NCI-H526 treated with DMSO at 0.1 percent for 48 hours (cell line): ENCODE results near the gene TAB2.

Source experiments
- DNase-seq: peaks from one replicate; lab custom pipeline; 2025; lab: John Stamatoyannopoulos, UW

Gene TAB2

DNA sequence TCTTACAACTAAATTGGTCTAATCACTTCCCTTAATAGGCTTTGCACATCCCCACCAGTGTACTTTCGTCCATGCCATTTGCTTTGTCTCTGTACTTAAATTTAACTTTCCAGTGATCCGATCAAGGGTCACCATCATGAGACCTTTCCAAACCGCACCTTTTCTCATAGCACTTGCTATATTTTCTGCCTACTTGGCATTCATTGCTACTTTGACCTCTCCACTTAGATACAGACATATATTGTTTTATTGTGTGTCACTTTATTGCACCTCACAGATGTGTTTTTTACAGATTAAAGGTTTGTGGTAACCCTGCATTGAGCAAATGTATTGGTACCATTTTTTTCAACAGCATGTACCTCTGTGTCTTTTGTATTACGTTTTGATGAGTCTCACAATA lies 97.3 kb downstream of the TAB2 start:
- DNase-seq, result no peak

DNA sequence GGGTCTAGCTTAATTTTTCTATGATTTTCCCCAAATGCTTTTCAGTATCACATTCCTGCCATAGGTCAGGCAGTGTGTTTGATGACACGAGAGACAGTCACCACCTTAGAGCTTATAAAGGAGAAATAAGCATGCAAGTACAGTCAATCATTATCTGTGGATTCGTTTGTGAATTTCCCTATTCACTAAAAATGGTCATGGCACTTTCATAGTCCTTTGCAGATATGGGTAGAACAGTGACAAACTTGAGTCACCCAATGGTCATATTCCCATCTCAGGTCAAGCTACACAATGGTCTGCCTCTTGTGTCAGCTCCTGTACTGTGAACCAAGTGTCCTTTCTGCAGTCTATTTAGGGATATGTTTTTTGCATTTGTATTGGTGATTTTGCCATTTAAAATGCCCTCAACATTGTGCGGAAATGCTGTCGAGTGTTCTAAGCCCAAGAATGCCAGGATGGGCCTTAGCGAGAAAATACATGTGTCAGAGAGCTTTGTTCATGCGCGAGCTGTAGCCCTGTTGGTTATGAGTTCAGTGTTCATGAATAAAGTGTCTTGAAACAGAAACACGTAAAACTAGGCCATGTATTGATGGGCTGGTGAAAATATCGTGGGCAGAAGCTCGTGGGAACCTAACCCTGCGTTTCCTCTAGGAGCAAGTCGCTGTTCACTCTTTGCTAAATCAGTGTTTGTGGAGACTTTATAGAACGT lies 102.3 kb downstream of the TAB2 start:
- no peak for DNase-seq

DNA sequence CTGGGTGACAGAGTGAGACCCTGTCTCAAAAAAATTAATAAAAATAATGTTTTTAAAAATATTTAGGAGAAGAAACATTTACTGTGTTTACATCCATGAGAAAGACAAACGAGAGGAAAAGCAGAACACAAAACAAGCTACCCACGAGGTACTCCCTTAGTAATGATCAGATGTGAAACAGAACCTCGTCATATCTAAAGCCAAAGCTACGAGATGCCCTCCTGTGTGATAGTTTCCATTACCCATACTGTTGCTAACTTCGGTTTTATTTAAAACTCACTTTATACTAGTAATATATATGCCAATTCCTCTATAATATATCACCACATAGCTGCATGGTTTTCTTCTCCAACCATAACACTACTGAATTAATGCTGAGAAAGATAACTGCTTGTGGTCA lies 103.6 kb downstream of the TAB2 start:
- DNase-seq, result no peak

DNA sequence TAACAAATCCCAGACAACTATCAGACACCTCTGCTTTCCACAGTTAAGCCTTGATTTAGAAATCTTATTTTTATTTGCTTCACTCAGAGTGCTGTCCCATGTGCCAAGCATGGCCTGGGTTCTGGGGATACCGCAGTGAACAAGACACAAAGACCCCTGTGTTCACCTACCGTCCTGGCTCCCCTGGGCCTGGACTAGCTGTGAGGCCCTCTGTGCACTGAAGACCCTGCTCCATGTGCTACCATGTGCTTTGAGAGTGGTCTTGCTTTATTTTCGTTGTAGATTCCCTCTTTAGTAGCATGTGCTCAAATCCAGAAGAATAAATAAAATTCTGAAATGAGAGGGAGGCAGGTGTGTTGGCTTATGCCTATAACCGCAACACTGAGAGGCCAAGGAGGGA lies 105.1 kb downstream of the TAB2 start:
- DNase-seq, result no peak

DNA sequence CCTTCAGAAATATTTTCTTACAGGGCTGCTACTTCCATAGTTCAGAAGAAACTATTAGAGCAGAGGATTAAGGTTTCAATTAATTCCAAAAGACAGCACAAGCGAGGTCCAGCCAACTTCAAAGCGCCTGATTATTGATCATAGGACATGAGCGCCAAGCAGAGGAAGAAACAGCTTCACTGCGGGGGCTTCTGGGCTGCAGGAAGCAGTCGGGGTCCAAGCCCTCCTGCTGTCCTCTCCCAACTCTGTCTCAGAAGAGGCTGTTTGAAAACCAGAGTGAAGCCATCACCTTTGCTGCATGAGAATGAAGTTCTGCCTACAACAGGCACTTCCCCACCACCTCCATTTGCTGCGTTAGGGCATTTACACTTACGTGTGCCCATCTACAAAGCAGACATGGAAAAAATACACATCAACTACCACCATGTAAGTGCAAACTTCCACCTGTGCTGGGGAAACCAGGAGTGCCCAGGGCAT lies 106.5 kb downstream of the TAB2 start:
- no peak for DNase-seq

DNA sequence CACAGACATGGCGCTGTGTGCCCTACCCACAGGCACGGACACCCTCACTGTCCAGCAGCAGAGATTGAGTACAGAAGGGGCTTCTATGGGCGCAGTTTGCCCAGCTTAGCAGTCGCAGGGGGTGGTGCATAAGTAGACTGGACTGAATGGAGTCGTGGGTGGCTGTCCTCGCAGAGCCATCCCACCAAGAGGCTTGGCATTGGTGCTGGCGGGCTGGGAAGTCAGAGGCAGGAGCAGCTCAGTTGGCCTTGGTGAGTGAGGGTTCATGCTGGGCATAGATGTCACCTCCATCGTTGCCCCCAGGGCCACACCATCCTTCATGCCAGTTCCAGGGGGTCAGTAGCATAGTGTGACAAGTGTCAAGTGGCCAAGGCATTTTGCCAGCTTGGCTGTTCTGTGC lies 107.7 kb downstream of the TAB2 start:
- no peak for DNase-seq

DNA sequence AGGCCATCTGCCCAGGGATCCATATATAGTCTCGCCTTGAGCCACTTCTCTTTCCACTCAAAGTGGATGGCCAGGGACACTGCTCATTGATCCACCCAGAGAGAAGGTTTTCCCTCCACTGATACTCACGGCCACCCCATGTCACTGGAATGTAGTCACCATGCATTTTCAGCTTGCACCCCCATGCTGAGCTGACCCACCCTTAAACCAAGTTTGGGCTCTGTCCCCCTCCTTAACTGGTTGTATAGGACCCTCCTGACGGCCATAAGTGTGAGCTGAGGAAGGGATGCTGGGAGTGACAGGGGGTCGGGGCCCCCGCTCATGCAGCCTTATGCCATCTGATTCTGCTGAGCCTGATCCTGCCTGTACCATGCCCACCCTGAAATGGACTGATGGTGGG lies 108.2 kb downstream of the TAB2 start:
- DNase-seq, result no peak

DNA sequence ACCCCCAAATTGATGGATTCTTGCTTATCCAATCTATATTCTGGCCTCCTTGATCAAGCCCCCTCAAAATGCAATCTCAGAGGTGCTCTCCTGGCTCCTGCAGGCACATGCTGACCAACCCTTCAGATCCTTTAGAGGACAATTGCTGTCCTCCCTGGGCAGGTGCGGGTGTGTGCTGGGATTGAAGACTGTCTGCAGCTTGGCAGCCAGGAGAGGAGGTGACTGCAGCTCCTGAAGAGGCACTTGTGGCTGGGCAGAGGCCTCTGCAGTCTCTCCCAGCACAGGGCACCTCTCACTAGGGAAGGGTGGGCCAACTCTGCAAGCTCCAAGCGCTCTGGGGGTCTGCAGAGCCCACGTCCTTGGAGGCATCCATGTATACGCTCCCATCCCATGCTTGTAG lies 111.1 kb downstream of the TAB2 start:
- DNase-seq, result no peak

DNA sequence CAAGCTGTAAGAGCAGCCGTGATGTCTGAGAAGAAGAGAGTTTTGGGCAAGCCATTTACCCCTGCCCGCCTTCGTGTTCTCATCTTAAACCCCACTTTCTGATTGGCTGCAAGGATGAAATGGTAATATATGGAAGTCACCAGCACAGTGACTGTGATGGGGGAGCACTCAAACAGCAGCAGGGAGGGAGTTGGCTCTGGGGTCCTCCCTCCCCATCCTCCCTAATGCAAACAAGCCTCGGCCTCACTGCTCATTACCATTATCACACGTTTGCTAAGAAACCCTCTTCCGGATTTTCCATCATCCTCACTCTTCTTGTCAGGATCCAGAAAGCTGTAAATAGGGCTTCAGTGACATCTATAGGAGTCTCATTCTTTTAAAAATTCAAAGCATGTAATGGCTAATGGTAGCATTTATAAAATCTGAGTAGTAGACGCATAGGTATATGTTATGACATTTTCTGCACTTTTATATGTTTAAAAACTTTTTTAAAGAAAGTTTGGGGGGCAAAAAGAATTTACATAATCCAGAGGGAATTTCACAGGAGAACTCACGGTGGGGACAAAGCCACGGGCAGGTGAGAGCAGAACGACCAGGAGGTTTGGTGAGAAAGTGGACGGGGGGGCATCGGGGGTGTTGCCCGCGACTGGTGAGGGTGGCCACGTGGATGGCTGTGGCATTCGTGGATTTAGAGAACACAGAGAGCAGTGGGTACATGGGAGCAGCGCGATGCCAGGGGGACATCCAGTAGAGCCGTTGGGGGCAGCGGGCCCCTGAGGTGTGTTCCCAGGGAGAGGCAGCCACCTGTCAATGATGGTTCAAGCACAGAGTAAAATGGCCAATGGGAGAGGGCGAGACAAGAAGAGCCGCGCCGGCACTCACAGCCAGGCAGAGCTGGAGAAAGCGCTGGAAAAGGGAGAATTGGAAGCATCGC lies 112.2 kb downstream of the TAB2 start:
- DNase-seq, result no peak

DNA sequence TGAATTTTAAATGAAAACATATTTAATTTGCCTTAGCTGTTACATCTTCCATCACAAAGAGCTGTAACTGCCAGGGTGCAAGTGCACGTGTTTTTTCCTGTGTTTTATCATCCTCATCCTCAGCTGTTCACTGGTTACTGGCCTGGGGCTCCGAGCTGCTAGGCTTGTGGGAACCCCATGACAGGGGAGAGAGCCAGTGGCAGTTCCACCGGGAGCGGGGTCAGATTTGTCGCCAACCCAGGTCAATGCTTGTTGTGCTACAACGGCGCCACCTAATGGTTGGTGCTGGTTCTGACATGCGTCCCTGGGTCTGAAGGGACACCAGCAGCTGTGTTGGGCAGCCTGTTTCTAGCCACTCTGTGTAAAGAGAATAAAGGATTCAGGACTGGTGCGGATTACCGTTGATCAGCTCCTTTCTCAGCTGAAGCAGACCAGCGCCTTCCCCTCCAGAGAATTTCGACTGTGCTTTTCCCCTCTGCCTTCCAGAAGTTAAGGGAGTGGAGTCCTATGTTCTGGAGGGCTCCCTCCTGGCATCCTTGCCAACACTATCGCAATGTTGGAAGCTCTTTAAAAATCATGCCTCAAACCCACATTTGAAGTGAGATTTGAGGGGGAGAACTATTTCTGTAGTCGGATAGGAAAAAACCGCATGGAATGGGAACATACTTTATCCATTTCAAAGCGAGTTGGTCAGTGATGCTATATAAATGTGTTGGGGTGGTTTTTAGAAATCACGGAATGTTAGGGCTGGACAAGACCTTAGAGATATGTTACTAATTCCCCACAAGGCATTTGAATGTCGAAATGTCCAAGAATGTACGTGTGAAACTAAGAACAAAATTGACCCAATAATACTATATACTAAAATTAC lies 114.6 kb downstream of the TAB2 start:
- DNase-seq, result peak; percentile 50

DNA sequence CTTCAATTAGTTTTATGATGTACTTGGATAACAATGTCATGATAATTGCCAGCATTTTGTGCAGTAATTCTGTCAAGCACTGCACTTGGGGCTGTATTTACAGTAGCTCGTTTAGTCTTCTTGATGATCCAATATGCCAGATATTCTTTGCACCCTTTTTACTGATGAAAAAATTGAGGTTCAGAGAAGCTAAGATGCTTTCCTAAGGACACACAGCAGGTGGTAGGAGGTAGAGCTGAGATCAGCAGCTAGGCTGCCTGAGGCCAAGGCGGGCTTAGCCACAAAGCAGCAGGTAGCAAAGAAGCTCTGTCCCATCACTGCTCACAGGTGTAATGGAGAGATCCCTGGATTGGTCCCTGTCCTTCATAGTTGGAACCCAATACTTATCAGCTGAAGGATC lies 115.9 kb downstream of the TAB2 start:
- DNase-seq, result no peak

DNA sequence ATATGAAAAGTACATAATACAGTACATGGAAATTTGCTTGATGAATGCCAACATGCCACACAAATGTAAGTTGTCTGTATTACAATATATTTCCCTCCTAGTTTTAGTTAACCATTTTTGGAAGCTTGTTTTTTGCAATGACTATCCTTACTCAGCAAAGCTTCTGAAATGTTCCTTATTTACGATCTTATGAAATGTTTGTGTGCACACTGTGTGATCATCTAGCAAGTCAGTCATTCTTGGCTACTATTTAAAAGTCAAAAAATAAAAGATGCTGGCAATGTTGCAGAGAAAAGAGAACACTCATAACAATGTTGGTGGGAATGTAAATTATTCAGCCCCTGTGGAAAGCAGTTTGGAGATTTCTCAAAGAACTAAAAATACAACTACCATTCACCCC lies 116.4 kb downstream of the TAB2 start:
- DNase-seq, result no peak

DNA sequence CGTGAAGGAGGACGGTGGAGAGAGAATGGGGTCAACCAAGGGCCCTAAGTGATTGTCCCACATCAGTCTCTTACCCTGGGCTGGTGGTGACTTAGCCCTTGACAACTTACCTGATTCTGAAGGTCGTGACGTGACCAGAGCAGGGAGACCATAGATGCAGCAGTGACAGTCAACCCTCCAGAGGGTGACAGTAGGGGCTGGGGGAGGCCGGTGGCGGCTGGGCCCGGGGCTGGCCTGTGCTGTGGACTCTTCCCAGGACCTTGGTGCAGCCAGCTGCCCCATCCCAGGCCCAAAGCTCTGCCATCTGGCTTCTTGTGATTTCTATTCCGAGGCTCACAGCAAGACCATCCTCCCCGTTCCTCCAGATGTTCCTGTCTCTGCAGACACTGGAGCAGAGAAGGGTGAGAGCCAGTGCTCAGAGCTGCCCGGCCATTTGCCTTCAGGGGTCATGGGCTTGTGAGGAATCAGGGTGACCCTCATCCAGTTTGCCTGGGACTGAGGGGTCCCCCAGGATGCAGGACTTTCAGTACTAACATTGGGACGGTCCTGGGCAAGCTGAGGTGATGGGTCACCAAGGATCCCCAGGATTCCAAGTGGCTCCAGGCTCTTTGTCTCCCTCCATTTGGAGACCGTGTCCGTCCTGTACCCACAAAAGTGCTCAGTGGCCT lies 118.5 kb downstream of the TAB2 start:
- no peak for DNase-seq

DNA sequence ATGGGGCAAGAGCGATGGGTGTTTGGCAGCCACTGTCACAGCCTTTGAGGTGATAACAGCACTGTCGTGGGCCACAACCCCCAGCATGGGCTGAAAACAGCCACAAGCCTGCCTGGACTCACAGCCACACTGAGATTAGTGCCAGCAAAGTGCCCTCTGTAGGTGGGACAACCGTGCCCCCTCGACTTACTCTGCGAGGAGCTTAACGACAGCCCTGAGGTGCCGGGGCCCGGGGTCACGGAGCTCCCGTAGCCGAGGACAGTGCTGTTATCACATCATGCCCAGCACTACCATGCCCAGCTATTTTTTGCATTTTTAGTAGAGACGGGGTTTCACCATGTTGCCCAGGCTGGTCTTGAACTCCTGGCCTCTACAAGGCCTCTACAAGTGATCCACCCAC lies 119.1 kb downstream of the TAB2 start:
- DNase-seq, result no peak

DNA sequence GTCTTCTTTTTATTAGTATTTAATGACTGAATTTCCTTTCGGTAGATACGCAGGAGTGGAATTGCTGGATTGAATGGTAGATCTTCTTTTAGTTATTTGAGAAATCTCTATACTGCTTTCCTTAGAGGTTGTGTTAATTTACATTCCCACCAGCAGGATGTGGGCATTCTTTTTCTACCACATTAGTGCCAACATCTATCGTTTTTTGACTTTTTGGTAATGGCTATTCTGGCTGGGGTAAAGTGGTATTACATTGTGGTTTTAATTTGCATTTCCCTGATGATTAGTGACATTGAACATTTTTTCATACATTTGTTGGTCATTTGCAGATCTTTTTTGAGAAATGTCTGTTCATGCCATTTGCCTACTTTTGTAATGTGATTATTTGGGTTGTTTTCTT lies 119.7 kb downstream of the TAB2 start:
- DNase-seq, result no peak

DNA sequence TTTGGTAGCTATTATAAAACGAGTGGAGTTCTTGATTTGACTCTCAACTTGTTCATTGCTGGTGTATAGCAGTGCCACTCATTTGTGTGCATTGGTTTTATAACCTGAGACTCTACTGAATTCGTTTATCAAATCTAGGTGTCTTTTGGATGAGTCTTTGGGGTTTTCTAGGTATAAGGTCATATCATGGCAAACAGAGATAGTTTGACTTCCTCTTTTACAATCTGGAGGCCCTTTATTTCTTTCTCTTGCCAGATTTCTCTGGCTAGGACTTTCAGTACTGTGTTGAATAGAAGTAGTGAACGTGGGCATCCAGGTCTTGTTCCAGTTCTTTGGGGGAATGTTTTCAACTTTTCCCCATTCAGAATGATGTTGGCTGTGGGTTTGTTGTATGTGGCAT lies 121.3 kb downstream of the TAB2 start:
- DNase-seq, result no peak

DNA sequence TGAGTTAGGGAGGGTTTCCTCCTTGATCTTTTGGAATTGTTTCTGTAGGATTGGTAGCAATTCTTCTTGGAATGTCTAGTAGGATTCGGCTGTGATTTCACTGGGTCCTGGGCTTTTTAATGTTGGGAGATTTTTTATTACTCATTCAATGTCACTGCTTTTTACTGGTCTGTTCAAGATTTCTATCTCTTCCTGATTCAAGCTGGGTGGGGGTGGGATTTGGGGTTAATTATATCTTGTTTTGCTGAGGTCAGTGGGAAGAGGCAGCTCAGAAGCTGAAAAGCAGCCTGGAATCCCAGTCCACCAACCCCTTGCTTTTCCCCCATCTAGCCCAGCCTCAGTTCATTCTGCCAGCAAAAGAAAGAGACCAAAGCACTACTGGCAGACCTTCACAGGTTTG lies 122.1 kb downstream of the TAB2 start:
- DNase-seq, result no peak

DNA sequence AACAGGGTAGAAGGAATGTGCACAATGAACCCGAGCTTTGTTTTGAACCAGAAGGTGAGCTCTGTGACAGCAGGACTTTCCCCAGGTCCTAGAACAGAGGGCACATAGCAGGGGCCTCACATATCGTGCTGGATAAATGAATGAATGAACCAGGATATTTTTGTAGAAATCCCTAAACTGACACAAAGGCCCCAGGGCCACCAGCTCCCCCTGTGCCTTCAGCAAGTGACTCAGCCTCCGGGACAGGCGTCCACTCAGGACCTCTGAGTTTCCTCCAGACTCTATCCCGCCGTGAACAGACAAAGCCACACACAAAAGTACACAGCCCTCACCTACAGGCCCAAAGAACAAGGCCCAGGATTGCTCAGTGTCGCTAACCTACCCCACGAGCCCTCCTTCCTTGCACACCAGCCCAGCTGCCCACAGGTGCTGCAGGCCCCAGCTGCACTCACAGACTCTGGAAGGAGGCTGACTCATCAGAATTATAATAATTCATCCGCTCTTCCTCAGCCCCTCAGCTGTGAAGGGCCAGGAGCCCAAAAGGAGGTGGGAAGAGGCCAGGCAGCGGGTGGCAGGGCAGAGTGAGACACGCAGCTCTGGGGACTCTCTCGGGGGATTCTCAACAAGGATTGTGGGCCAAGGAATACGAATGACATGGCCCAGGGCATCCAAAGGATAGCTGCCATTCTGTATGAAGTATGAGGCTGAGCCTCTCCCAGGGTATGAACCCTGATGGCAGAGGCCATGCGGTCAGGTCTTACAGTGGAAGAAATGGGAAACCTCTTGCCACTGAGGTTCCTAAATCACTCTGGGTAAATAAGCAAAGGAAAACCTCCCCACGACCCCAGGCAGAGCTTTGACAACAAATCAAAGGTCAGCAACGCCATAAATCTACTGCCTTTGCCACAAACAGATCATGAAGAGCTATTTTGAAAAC lies 123.5 kb downstream of the TAB2 start:
- no peak for DNase-seq

DNA sequence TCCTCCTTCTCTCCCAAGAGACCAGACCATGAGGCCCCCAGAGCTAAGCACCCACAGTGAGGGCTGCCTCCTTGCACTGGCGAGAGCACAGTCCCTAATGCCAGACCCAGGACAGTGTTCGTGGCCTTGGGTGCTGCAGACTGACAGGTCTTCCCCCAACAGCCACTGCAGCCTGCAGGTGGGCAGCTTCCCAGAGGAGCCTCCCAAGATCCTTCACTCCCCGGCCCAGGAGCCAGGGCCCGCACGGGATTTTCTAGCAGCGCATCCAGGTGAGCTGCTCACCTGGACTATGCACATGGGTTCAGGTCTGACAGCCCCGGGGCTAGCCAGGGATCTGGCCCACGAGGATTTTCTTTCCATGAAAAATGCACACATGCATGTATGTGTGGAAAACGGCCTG lies 124.2 kb downstream of the TAB2 start:
- DNase-seq, result no peak

DNA sequence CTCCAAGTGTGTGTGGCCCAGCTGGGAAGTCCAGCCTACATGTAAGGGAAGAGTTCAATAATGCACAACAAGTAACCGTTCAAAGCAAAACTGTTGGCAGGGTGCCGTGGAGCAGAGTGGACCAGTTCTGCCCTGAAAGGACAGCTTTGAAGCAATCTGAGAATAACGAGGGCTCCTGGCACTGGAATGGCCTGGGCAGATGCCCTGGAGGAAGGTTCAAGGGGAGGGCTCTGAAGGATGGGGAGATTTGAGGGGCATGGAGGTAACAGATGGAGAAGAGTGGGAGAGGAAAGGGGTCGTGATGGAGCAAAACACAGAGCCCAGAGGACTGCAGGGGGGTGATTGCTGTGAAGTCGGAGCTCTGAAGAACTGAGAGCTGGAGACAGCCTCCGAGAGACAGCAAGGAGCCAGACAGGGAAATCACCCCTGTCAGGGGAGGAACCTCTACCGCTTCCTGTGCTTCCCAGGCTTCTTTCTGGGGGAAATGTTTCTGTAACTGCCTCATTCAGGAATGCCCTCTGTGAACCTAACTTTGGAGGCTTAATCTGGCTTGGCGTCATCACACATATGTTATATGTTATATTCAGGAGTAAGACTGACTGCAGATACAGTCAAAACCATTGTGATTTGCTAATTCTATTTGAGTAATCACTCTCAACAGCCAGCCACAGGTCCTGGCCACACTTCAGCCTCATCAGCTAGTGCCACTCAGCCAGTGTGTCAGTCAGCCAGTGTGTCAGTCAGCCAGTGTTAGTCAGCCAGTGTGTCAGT lies 126.1 kb downstream of the TAB2 start:
- DNase-seq, result no peak
